Measurements from ENCODE around the gene SIKE1. TPM values are rescaled to one million over a fixed set of nuclear protein-coding genes. Genes with fewer than 3 reads are reported as not detected.
A peak's percentile ranks its signal among the peaks of the same experiment; 100 is the strongest.
"Not testable (repeated sequence)": the region's sequence is repeated elsewhere in the genome, so short reads cannot be mapped to it uniquely, and the experiment has no call there.

SIKE1 gene
- total and polyA plus RNA-seq, 2 experiments from 2014 or later = 50.9 to 70.3 TPM

DNA sequence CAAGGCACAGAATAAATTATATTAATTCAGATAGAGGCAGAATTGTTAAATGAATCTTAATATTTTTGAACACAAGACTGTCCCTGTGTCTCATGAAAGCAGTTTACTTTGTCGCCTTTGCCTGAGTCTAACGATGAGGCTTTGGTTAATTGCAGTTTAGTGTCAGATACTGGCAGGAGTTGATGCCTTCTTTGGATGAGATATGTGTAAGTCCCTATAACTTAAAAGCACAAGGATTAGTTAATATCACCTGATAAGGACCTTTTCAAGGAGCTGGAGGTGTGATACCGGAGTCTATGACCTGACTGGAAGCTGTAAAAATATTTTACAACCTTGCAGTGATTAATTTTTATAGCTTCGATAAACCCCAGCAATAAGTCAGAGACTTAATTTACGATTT, 2.0 kb upstream of the SIKE1 start:
- H3K4me2 ChIP-seq (ENCODE audit: unreplicated experiment) = no peak overlapping the region
- H3K79me2 ChIP-seq (ENCODE audit: insufficient read depth) = peaks cover 27% of the 10 kb centered on the region
- no peak overlapping the region for H3K9ac ChIP-seq
- H3K27ac ChIP-seq = no peak overlapping the region
- 63 to 64% methylated on average over 5 of the region's 5 CpGs for WGBS, 2 experiments (ENCODE audit: low coverage in 1 of 2, low lambda C conversion rate in 2 of 2, missing lambda C conversion rate in 2 of 2)
- H3K27me3 ChIP-seq (replicated peaks; ENCODE audit: insufficient read depth) = no peaks in the 10 kb centered on the region
- peaks cover 11% of the 10 kb centered on the region; the same call in 1 of the 2 replicates for H3K36me3 ChIP-seq (ENCODE audit: low read depth)
- no peak for DNase-seq
- in situ Hi-C loops (cut with MboI) = no loop called here
- H3K4me3 ChIP-seq = no peak overlapping the region
- H3K4me1 ChIP-seq (ENCODE audit: insufficient read depth) = peaks cover 11% of the 10 kb centered on the region
- no peak for TF ChIP-seq EZH2phosphoT487 (IDR thresholded peaks at IDR 0.05; ENCODE audit: insufficient read depth, low read depth)
- no peak for TF ChIP-seq EZH2 (IDR thresholded peaks at IDR 0.05; ENCODE audit: insufficient read depth, poor library complexity, severe bottlenecking)
- H4K20me1 ChIP-seq (ENCODE audit: insufficient read depth) = no peaks in the 10 kb centered on the region
- H2AFZ ChIP-seq = no peak overlapping the region
- no peaks in the 10 kb centered on the region for H3K9me2 ChIP-seq (ENCODE audit: insufficient read depth)
- H3K9me3 ChIP-seq (ENCODE audit: low read depth) = no peaks in the 10 kb centered on the region
- peaks cover 8% of the 10 kb centered on the region for H3F3A ChIP-seq (ENCODE audit: insufficient read depth)

DNA sequence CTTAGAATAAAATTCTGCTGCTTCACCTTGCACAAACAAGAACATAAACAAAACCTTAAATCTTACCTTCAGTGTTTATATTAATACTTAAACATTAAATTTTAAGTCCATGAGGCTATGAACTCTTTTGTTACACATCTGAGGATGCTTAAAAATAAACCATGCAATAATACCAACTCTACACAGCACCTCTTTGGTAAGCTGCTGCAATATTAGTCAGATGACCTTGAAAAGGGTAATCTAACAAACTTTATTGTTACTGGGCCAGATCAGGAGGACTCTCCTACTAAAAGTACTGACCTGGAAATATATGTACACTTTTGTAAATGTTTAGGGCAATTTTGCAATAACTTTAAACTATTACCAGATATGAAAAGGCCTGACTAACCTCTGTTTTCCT, 763 bp downstream of the SIKE1 start:
- Histone ChIP-seq H3K9me3 (ENCODE audit: low read depth) (no peaks in the 10 kb centered on the region), H3K4me1 (ENCODE audit: insufficient read depth) (peaks cover 11% of the 10 kb centered on the region), H3K27me3 (replicated peaks; ENCODE audit: insufficient read depth) (no peaks in the 10 kb centered on the region), H3K9me2 (ENCODE audit: insufficient read depth) (no peaks in the 10 kb centered on the region), H2AFZ (peak overlapping the region; percentile 92), H3K9ac (peak overlapping the region; percentile 85), H3K4me2 (ENCODE audit: unreplicated experiment) (peak overlapping the region; percentile 100), H3K36me3 (ENCODE audit: low read depth) (peaks cover 26% of the 10 kb centered on the region), H3K79me2 (ENCODE audit: insufficient read depth) (peaks cover 44% of the 10 kb centered on the region), H3K4me3 (peak overlapping the region; percentile 97), H3F3A (ENCODE audit: insufficient read depth) (peaks cover 8% of the 10 kb centered on the region), H4K20me1 (ENCODE audit: insufficient read depth) (no peaks in the 10 kb centered on the region), H3K27ac (peak overlapping the region; percentile 78)
- TF ChIP-seq EZH2 (IDR thresholded peaks at IDR 0.05; ENCODE audit: insufficient read depth, poor library complexity, severe bottlenecking) (no peak), EZH2phosphoT487 (IDR thresholded peaks at IDR 0.05; ENCODE audit: insufficient read depth, low read depth) (no peak)
- DNase-seq = no peak
- in situ Hi-C loops (cut with MboI) = no loop called here

DNA sequence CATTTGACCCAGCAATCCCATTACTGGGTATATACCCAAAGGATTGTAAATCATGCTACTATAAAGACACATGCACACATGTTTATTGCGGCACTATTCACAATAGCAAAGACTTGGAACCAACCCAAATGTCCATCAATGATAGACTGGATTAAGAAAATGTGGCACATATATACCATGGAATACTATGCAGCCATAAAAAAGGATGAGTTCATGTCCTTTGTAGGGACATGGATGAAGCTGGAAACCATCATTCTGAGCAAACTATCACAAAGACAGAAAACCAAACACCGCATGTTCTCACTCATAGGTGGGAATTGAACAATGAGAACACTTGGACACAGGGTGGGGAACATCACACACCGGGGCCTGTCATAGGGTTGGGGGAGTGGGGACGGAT, 3.8 kb downstream of the SIKE1 start:
- H3K27me3 ChIP-seq (replicated peaks; ENCODE audit: insufficient read depth); H3K4me2 ChIP-seq (ENCODE audit: unreplicated experiment); H2AFZ ChIP-seq; H3F3A ChIP-seq (ENCODE audit: insufficient read depth); H3K4me3 ChIP-seq; H3K9me3 ChIP-seq (ENCODE audit: low read depth); DNase-seq; in situ Hi-C loops (cut with MboI); H3K9ac ChIP-seq; H4K20me1 ChIP-seq (ENCODE audit: insufficient read depth); H3K27ac ChIP-seq; H3K9me2 ChIP-seq (ENCODE audit: insufficient read depth): not testable (repeated sequence)
- Histone ChIP-seq H3K36me3 (ENCODE audit: low read depth) (peaks cover 43% of the 10 kb centered on the region), H3K4me1 (ENCODE audit: insufficient read depth) (peaks cover 11% of the 10 kb centered on the region), H3K79me2 (ENCODE audit: insufficient read depth) (peaks cover 44% of the 10 kb centered on the region)
- 88 to 93% methylated on average over 4 of the region's 4 CpGs for WGBS, 2 experiments (ENCODE audit: low coverage in 1 of 2, low lambda C conversion rate in 2 of 2, missing lambda C conversion rate in 2 of 2)

DNA sequence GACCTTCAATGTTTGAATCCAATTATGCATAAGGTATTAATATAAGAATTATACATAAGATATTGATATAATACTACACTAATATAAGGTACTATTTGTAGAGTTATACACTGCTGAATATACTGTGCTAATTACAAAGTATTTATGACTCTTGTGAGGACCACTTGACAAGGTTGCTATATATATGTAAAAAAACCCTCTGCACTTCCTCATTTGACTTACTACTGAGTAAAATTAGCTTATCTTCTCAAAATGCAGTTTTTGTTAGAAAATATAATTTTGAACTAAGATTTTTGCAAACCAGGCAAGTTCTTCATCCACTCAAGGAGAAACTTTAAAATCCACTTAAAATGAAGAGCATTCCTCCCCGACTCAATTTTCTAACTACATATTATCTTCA, 8.5 kb downstream of the SIKE1 start:
- DNase-seq = no peak
- Histone ChIP-seq H3K4me2 (ENCODE audit: unreplicated experiment) (no peak overlapping the region), H3K4me3 (no peak overlapping the region), H3K9me3 (ENCODE audit: low read depth) (no peaks in the 10 kb centered on the region), H3K36me3 (ENCODE audit: low read depth) (peaks cover 33% of the 10 kb centered on the region), H3K79me2 (ENCODE audit: insufficient read depth) (peaks cover 12% of the 10 kb centered on the region; the same call in 1 of the 2 replicates), H3K27me3 (replicated peaks; ENCODE audit: insufficient read depth) (no peaks in the 10 kb centered on the region), H3K4me1 (ENCODE audit: insufficient read depth) (no peaks in the 10 kb centered on the region), H4K20me1 (ENCODE audit: insufficient read depth) (no peaks in the 10 kb centered on the region), H3F3A (ENCODE audit: insufficient read depth) (no peaks in the 10 kb centered on the region; the same call in 1 of the 2 replicates), H3K9ac (no peak overlapping the region), H3K9me2 (ENCODE audit: insufficient read depth) (no peaks in the 10 kb centered on the region), H3K27ac (no peak overlapping the region), H2AFZ (no peak overlapping the region)
- in situ Hi-C loops (cut with MboI) = no loop called here
- 96 to 100% methylated on average over 1 of the region's 1 CpG for WGBS, 2 experiments (ENCODE audit: low coverage in 1 of 2, low lambda C conversion rate in 2 of 2, missing lambda C conversion rate in 2 of 2)
- TF ChIP-seq EZH2phosphoT487 (IDR thresholded peaks at IDR 0.05; ENCODE audit: insufficient read depth, low read depth) = no peak
- no peak for TF ChIP-seq EZH2 (IDR thresholded peaks at IDR 0.05; ENCODE audit: insufficient read depth, poor library complexity, severe bottlenecking)

DNA sequence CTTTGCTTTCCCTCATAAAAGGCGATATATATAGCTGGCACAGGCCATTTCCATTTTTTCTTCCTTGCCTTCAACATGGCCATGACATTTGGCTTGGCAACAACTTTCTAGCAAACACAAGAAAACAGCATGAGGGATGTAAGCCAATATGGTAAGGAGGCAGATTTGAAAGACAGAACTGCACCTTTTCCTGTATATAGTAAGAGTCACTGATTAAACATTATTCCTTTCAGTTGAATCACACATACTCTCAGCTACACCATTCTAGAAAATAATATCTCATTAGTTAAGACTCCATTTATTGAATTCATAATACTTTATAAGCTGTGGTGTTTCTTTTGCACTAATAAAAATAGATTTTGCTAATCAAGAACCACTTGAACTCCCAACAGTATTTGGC, 9.5 kb downstream of the SIKE1 start:
- Histone ChIP-seq H3K9me3 (ENCODE audit: low read depth) (no peaks in the 10 kb centered on the region), H4K20me1 (ENCODE audit: insufficient read depth) (no peaks in the 10 kb centered on the region), H3K4me2 (ENCODE audit: unreplicated experiment) (no peak overlapping the region), H3K27me3 (replicated peaks; ENCODE audit: insufficient read depth) (no peaks in the 10 kb centered on the region), H3K4me3 (no peak overlapping the region), H3K9ac (no peak overlapping the region), H3K36me3 (ENCODE audit: low read depth) (peaks cover 29% of the 10 kb centered on the region), H3K79me2 (ENCODE audit: insufficient read depth) (0 out of 2 replicates have a peak, but pooled peaks cover 4% of the 10 kb centered on the region), H3F3A (ENCODE audit: insufficient read depth) (no peaks in the 10 kb centered on the region; the same call in 1 of the 2 replicates), H3K27ac (no peak overlapping the region), H2AFZ (no peak overlapping the region), H3K4me1 (ENCODE audit: insufficient read depth) (no peaks in the 10 kb centered on the region), H3K9me2 (ENCODE audit: insufficient read depth) (no peaks in the 10 kb centered on the region)
- 93 to 100% methylated on average over 1 of the region's 1 CpG for WGBS, 2 experiments (ENCODE audit: low coverage in 1 of 2, low lambda C conversion rate in 2 of 2, missing lambda C conversion rate in 2 of 2)
- TF ChIP-seq EZH2 (IDR thresholded peaks at IDR 0.05; ENCODE audit: insufficient read depth, poor library complexity, severe bottlenecking) (no peak), EZH2phosphoT487 (IDR thresholded peaks at IDR 0.05; ENCODE audit: insufficient read depth, low read depth) (no peak)
- in situ Hi-C loops (cut with MboI) = no loop called here
- DNase-seq = no peak
